Measurements from ENCODE around the gene PSTPIP1. TPM values are rescaled to one million over a fixed set of nuclear protein-coding genes. Genes with fewer than 3 reads are reported as not detected.
A peak's percentile ranks its signal among the peaks of the same experiment; 100 is the strongest.

PSTPIP1 gene
- total RNA-seq, 2 experiments from 2014 or later: 79.4 to 82.7 TPM

GRCh38 chr15:77029166-77030047, 34.5 kb downstream of the PSTPIP1 start:
- ChIA-PET CTCF (no interaction called here), POLR2A (no interaction called here)
- Mint-ChIP-seq H3K4me1 (ENCODE audit: low read depth) (no peaks in the 10 kb centered on the region), H3K27ac (peak overlapping the region; percentile 36), H3K27me3 (no peaks in the 10 kb centered on the region), H3K4me3 (no peak overlapping the region), H3K9me3 (no peaks in the 10 kb centered on the region), H3K36me3 (ENCODE audit: low read depth) (peaks cover 51% of the 10 kb centered on the region)
- no peaks in the 10 kb centered on the region for H3K9me3 ChIP-seq (ENCODE audit: control insufficient read depth in 1 of 2, insufficient read depth in 1 of 2, low read length in 2 of 2)
- peaks cover 99% of the 10 kb centered on the region for H3K36me3 ChIP-seq (ENCODE audit: insufficient read depth, low read length)
- TF ChIP-seq CTCF (IDR thresholded peaks at IDR 0.05): no peak
- H3K4me3 ChIP-seq (ENCODE audit: low read length): no peak overlapping the region
- intact Hi-C loops (cut with DNase I, micrococcal nuclease): no loop called here
- no peak overlapping the region for H3K27ac ChIP-seq (ENCODE audit: low read depth in 1 of 2, low read length in 2 of 2)
- no peaks in the 10 kb centered on the region for H3K27me3 ChIP-seq (ENCODE audit: control insufficient read depth in 1 of 2, insufficient read depth in 2 of 2, low read length in 2 of 2)
- no peak for ATAC-seq (ENCODE audit: poor library complexity)
- peak in 3 of 14 experiments; percentile 0 to 7 (median 2) for DNase-seq
- H3K4me1 ChIP-seq (ENCODE audit: insufficient read depth, low read length): peaks cover 33% of the 10 kb centered on the region

DNA sequence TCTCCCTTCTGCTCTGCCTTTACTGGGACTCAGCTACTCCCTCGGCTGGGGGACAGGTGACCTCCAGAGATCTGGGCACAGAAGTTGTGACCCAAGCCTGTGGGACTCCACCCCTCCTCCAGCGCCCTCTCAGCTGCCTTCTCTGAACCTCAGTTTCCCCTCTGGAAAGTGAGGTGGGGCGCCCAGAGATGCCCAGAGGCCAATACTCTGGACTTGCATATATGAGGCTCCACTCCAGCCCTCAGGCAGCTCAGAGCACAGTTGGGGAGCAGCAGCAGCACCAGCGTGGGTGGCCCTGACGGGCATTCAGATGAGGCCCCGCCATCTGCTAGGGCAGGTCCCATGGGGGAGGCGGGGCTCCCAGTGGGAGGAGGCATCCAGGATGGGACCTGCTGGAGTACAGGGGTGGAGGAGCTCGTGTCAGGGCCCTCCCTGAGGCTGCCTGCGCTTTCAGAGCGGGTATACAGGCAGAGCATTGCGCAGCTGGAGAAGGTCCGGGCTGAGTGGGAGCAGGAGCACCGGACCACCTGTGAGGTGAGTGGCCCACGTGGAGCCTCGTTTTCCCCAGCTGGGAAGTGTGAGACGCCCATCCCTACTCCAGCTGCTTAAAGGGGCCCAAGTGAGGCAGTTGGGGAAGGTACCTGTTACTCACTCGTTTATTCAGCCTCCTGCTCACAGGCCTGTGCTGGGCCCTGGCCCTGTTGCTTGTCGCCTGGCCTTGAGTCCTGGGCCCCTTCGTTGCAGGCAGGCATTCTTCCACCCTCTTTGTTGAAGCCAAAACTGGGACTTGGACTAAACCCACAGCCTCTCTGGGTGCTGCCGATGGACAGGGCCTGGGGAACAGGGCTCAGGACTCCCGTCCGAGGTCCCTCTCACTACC, 35.4 kb downstream of the PSTPIP1 start:
- no peak for TF ChIP-seq CTCF (IDR thresholded peaks at IDR 0.05)
- no peaks in the 10 kb centered on the region for H3K27me3 Mint-ChIP-seq
- Histone ChIP-seq H3K27ac (ENCODE audit: low read depth in 1 of 2, low read length in 2 of 2) (no peak overlapping the region), H3K36me3 (ENCODE audit: insufficient read depth, low read length) (peaks cover 100% of the 10 kb centered on the region), H3K27me3 (ENCODE audit: control insufficient read depth in 1 of 2, insufficient read depth in 2 of 2, low read length in 2 of 2) (no peaks in the 10 kb centered on the region), H3K4me3 (ENCODE audit: low read length) (no peak overlapping the region), H3K9me3 (ENCODE audit: control insufficient read depth in 1 of 2, insufficient read depth in 1 of 2, low read length in 2 of 2) (no peaks in the 10 kb centered on the region), H3K4me1 (ENCODE audit: insufficient read depth, low read length) (peaks cover 25% of the 10 kb centered on the region)
- H3K36me3 Mint-ChIP-seq (ENCODE audit: low read depth): peaks cover 59% of the 10 kb centered on the region
- no peak for ATAC-seq (ENCODE audit: poor library complexity)
- DNase-seq: peak in 3 of 14 experiments; percentile 2 to 31 (median 8)
- H3K4me1 Mint-ChIP-seq (ENCODE audit: low read depth): no peaks in the 10 kb centered on the region
- no peak overlapping the region for H3K4me3 Mint-ChIP-seq
- POLR2A ChIA-PET: interaction anchor here (0.9 to 2.6 kb wide), 2 partner anchors 24 to 35 kb away, joined by 3 to 14 read pairs; partner anchors contain the start of gene PSTPIP1
- H3K27ac Mint-ChIP-seq: peak overlapping the region; percentile 17
- intact Hi-C loops (cut with DNase I, micrococcal nuclease): no loop called here
- H3K9me3 Mint-ChIP-seq: no peaks in the 10 kb centered on the region
- CTCF ChIA-PET: no interaction called here

DNA sequence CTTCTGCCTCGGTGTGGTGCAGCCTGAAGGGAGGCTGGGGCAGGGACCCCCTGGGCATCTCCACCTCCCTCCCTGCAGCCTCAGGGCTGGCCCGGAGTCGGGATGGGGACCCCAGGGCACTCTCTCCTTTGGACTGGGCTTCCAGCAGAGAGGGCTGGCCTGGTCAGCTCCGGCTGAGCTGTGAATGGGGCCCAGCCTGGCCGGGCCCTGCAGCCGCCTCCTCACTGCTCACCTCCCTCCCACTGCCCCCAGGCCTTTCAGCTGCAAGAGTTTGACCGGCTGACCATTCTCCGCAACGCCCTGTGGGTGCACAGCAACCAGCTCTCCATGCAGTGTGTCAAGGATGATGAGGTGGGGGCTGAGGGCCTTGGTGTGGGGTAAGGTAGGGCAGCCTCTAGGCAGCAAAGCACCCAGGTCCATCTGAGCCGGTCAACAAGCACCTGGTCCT, 36.0 kb downstream of the PSTPIP1 start:
- no peak for TF ChIP-seq CTCF (IDR thresholded peaks at IDR 0.05)
- H3K9me3 ChIP-seq (ENCODE audit: control insufficient read depth in 1 of 2, insufficient read depth in 1 of 2, low read length in 2 of 2): peaks cover 0 to under 1% of the 10 kb centered on the region in 2 experiments
- Mint-ChIP-seq H3K9me3 (no peaks in the 10 kb centered on the region), H3K4me1 (ENCODE audit: low read depth) (no peaks in the 10 kb centered on the region), H3K27ac (no peak overlapping the region), H3K4me3 (no peak overlapping the region), H3K27me3 (no peaks in the 10 kb centered on the region), H3K36me3 (ENCODE audit: low read depth) (peaks cover 60% of the 10 kb centered on the region)
- ChIA-PET POLR2A (interaction anchor here (0.9 to 2.6 kb wide), 4 partner anchors 24 to 125 kb away, joined by 3 to 14 read pairs (median 4); partner anchors contain the start of genes PSTPIP1 and SCAPER), CTCF (interaction anchor here (1.2 to 1.3 kb wide), 2 partner anchors 25 to 54 kb away, joined by 3 to 6 read pairs; no protein-coding TSS in a partner anchor)
- H3K4me1 ChIP-seq (ENCODE audit: insufficient read depth, low read length): peaks cover 19% of the 10 kb centered on the region
- no peak overlapping the region for H3K27ac ChIP-seq (ENCODE audit: low read depth in 1 of 2, low read length in 2 of 2)
- DNase-seq (peak in 1 of 14 experiments; percentile 0), ATAC-seq (ENCODE audit: poor library complexity) (no peak)
- H3K36me3 ChIP-seq (ENCODE audit: insufficient read depth, low read length): peaks cover 100% of the 10 kb centered on the region
- no peaks in the 10 kb centered on the region for H3K27me3 ChIP-seq (ENCODE audit: control insufficient read depth in 1 of 2, insufficient read depth in 2 of 2, low read length in 2 of 2)
- no peak overlapping the region for H3K4me3 ChIP-seq (ENCODE audit: low read length)
- intact Hi-C loops (cut with DNase I, micrococcal nuclease): no loop called here

Measured in CD4-positive, alpha-beta T cell (primary cell).